ENCODE measurements around the gene ANKS1A.

DNA sequence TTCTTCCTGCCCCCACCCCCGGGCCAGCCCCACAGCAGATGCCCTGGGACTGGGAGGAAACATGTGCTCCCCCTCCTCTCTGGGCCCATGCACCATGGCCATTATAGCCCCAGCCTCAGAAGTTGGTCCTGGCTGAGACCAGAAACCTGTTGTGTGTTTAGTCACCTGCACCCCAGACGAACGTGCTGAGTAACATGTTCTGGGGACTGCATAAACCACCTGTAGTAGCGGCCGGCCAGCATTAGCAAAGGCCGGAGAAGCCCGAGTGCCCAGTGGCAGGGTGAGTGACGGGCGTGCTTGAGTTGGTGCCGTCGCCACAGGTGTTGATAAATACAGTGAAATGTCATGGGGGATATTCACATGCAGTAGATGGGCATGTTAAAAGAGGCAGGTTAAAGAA lies 178.2 kb downstream of the ANKS1A start:
- TF ChIP-seq, protein P1, sequence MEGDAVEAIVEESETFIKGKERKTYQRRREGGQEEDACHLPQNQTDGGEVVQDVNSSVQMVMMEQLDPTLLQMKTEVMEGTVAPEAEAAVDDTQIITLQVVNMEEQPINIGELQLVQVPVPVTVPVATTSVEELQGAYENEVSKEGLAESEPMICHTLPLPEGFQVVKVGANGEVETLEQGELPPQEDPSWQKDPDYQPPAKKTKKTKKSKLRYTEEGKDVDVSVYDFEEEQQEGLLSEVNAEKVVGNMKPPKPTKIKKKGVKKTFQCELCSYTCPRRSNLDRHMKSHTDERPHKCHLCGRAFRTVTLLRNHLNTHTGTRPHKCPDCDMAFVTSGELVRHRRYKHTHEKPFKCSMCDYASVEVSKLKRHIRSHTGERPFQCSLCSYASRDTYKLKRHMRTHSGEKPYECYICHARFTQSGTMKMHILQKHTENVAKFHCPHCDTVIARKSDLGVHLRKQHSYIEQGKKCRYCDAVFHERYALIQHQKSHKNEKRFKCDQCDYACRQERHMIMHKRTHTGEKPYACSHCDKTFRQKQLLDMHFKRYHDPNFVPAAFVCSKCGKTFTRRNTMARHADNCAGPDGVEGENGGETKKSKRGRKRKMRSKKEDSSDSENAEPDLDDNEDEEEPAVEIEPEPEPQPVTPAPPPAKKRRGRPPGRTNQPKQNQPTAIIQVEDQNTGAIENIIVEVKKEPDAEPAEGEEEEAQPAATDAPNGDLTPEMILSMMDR (IDR thresholded peaks at IDR 0.05) = no peak
- TF ChIP-seq RAD21 (IDR thresholded peaks at IDR 0.05; ENCODE audit: low read length) = no peak
- TF ChIP-seq, protein P2, sequence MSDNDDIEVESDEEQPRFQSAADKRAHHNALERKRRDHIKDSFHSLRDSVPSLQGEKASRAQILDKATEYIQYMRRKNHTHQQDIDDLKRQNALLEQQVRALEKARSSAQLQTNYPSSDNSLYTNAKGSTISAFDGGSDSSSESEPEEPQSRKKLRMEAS (IDR thresholded peaks at IDR 0.05; ENCODE audit: low read depth) = no peak
- TF ChIP-seq, protein P3, sequence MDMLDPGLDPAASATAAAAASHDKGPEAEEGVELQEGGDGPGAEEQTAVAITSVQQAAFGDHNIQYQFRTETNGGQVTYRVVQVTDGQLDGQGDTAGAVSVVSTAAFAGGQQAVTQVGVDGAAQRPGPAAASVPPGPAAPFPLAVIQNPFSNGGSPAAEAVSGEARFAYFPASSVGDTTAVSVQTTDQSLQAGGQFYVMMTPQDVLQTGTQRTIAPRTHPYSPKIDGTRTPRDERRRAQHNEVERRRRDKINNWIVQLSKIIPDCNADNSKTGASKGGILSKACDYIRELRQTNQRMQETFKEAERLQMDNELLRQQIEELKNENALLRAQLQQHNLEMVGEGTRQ (IDR thresholded peaks at IDR 0.05; ENCODE audit: borderline replicate concordance, low read depth, low read length) = no peak
- TF ChIP-seq, protein P4, sequence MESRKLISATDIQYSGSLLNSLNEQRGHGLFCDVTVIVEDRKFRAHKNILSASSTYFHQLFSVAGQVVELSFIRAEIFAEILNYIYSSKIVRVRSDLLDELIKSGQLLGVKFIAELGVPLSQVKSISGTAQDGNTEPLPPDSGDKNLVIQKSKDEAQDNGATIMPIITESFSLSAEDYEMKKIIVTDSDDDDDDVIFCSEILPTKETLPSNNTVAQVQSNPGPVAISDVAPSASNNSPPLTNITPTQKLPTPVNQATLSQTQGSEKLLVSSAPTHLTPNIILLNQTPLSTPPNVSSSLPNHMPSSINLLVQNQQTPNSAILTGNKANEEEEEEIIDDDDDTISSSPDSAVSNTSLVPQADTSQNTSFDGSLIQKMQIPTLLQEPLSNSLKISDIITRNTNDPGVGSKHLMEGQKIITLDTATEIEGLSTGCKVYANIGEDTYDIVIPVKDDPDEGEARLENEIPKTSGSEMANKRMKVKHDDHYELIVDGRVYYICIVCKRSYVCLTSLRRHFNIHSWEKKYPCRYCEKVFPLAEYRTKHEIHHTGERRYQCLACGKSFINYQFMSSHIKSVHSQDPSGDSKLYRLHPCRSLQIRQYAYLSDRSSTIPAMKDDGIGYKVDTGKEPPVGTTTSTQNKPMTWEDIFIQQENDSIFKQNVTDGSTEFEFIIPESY (IDR thresholded peaks at IDR 0.05; ENCODE audit: borderline replicate concordance, low read depth) = no peak
